ENCODE measurements around the gene CCDC88C. TPM values are rescaled to one million over a fixed set of nuclear protein-coding genes. Genes with fewer than 3 reads are reported as not detected.

CCDC88C gene
- 17.3 TPM for polyA plus RNA-seq (2013, experiment 1 of 2)
- 19.0 TPM for polyA plus RNA-seq (2013, experiment 2 of 2)

- peak within 1 kb of the TSS; percentile 85 for H3K9ac ChIP-seq (ENCODE audit: low read depth, low read length)
- peak within 1 kb of the TSS; percentile 77 for H3K4me3 ChIP-seq (ENCODE audit: low read length)
- under 1% methylated on average over 103 of the region's 103 CpGs for WGBS
- no peaks in the 10 kb centered on the region for H3K27me3 ChIP-seq (ENCODE audit: insufficient read depth, low read length)
- H3K9me3 ChIP-seq (ENCODE audit: insufficient read depth, low read depth, low read length) = no peaks in the 10 kb centered on the region
- H3K27ac ChIP-seq (ENCODE audit: low read depth, low read length) = peak within 1 kb of the TSS; percentile 21; the same call in 1 of the 2 replicates
- peaks cover 11% of the 10 kb centered on the region; the same call in 1 of the 2 replicates for H3K36me3 ChIP-seq (ENCODE audit: insufficient read depth, low read length)
- H3K4me1 ChIP-seq (ENCODE audit: insufficient read depth, low read length) = peaks cover 29% of the 10 kb centered on the region
Measured at GRCh38 chr14:91417120-91417982, at the start of gene CCDC88C. Gene CCDC88C (minus strand): TSS chr14:91417820. CDS start chr14:91417690, 130 bp downstream.

GRCh38 chr14:91466192-91466591 lies 48.6 kb upstream of the CCDC88C start:
- Histone ChIP-seq H3K4me3 (ENCODE audit: low read length) (no peak overlapping the region), H3K27me3 (ENCODE audit: insufficient read depth, low read length) (no peaks in the 10 kb centered on the region), H3K9ac (ENCODE audit: low read depth, low read length) (no peak overlapping the region), H3K27ac (ENCODE audit: low read depth, low read length) (no peak overlapping the region), H3K4me1 (ENCODE audit: insufficient read depth, low read length) (no peaks in the 10 kb centered on the region), H3K36me3 (ENCODE audit: insufficient read depth, low read length) (peaks cover 97% of the 10 kb centered on the region), H3K9me3 (ENCODE audit: insufficient read depth, low read depth, low read length) (no peaks in the 10 kb centered on the region)
- WGBS = 95% methylated on average over 4 of the region's 4 CpGs

GRCh38 chr14:91464615-91465205 lies 47.1 kb upstream of the CCDC88C start:
- H3K9ac ChIP-seq (ENCODE audit: low read depth, low read length) = no peak overlapping the region
- WGBS = 61% methylated on average over 3 of the region's 3 CpGs
- H3K4me3 ChIP-seq (ENCODE audit: low read length) = no peak overlapping the region
- no peaks in the 10 kb centered on the region for H3K4me1 ChIP-seq (ENCODE audit: insufficient read depth, low read length)
- H3K36me3 ChIP-seq (ENCODE audit: insufficient read depth, low read length) = peaks cover 97% of the 10 kb centered on the region
- H3K9me3 ChIP-seq (ENCODE audit: insufficient read depth, low read depth, low read length) = no peaks in the 10 kb centered on the region
- no peak overlapping the region for H3K27ac ChIP-seq (ENCODE audit: low read depth, low read length)
- H3K27me3 ChIP-seq (ENCODE audit: insufficient read depth, low read length) = no peaks in the 10 kb centered on the region

- Histone ChIP-seq H3K27ac (ENCODE audit: low read depth, low read length) (no peak overlapping the region), H3K36me3 (ENCODE audit: insufficient read depth, low read length) (peaks cover 85% of the 10 kb centered on the region), H3K9me3 (ENCODE audit: insufficient read depth, low read depth, low read length) (no peaks in the 10 kb centered on the region), H3K27me3 (ENCODE audit: insufficient read depth, low read length) (no peaks in the 10 kb centered on the region), H3K4me1 (ENCODE audit: insufficient read depth, low read length) (no peaks in the 10 kb centered on the region; the same call in 1 of the 2 replicates), H3K4me3 (ENCODE audit: low read length) (no peak overlapping the region), H3K9ac (ENCODE audit: low read depth, low read length) (no peak overlapping the region)
- WGBS = 96% methylated on average over 3 of the region's 5 CpGs
Measured at GRCh38 chr14:91458612-91459011, 41.0 kb upstream of the CCDC88C start.

- no peak overlapping the region for H3K9ac ChIP-seq (ENCODE audit: low read depth, low read length)
- H3K27me3 ChIP-seq (ENCODE audit: insufficient read depth, low read length) = no peaks in the 10 kb centered on the region
- no peak overlapping the region for H3K27ac ChIP-seq (ENCODE audit: low read depth, low read length)
- peaks cover 63% of the 10 kb centered on the region for H3K36me3 ChIP-seq (ENCODE audit: insufficient read depth, low read length)
- H3K4me3 ChIP-seq (ENCODE audit: low read length) = no peak overlapping the region
- no peaks in the 10 kb centered on the region for H3K9me3 ChIP-seq (ENCODE audit: insufficient read depth, low read depth, low read length)
- WGBS = 90% methylated on average over 1 of the region's 1 CpG
- no peaks in the 10 kb centered on the region; the same call in 1 of the 2 replicates for H3K4me1 ChIP-seq (ENCODE audit: insufficient read depth, low read length)
Measured at GRCh38 chr14:91456283-91456682, 38.7 kb upstream of the CCDC88C start.

- Histone ChIP-seq H3K27me3 (ENCODE audit: insufficient read depth, low read length) (no peaks in the 10 kb centered on the region), H3K27ac (ENCODE audit: low read depth, low read length) (no peak overlapping the region), H3K4me1 (ENCODE audit: insufficient read depth, low read length) (no peaks in the 10 kb centered on the region; the same call in 1 of the 2 replicates), H3K4me3 (ENCODE audit: low read length) (no peak overlapping the region), H3K9me3 (ENCODE audit: insufficient read depth, low read depth, low read length) (no peaks in the 10 kb centered on the region), H3K9ac (ENCODE audit: low read depth, low read length) (no peak overlapping the region), H3K36me3 (ENCODE audit: insufficient read depth, low read length) (peaks cover 46% of the 10 kb centered on the region)
- 96% methylated on average over 3 of the region's 3 CpGs for WGBS
Measured at GRCh38 chr14:91454580-91454979, 37.0 kb upstream of the CCDC88C start.

- Histone ChIP-seq H3K27ac (ENCODE audit: low read depth, low read length) (no peak overlapping the region), H3K4me3 (ENCODE audit: low read length) (no peak overlapping the region), H3K4me1 (ENCODE audit: insufficient read depth, low read length) (no peaks in the 10 kb centered on the region; the same call in 1 of the 2 replicates), H3K36me3 (ENCODE audit: insufficient read depth, low read length) (peaks cover 41% of the 10 kb centered on the region), H3K9me3 (ENCODE audit: insufficient read depth, low read depth, low read length) (no peaks in the 10 kb centered on the region), H3K9ac (ENCODE audit: low read depth, low read length) (no peak overlapping the region), H3K27me3 (ENCODE audit: insufficient read depth, low read length) (no peaks in the 10 kb centered on the region)
Measured at GRCh38 chr14:91454155-91454554, 36.5 kb upstream of the CCDC88C start.

- 84% methylated on average over 5 of the region's 5 CpGs for WGBS
- Histone ChIP-seq H3K27me3 (ENCODE audit: insufficient read depth, low read length) (no peaks in the 10 kb centered on the region), H3K36me3 (ENCODE audit: insufficient read depth, low read length) (peaks cover 37% of the 10 kb centered on the region), H3K4me3 (ENCODE audit: low read length) (no peak overlapping the region), H3K4me1 (ENCODE audit: insufficient read depth, low read length) (no peaks in the 10 kb centered on the region; the same call in 1 of the 2 replicates), H3K9me3 (ENCODE audit: insufficient read depth, low read depth, low read length) (no peaks in the 10 kb centered on the region), H3K9ac (ENCODE audit: low read depth, low read length) (no peak overlapping the region), H3K27ac (ENCODE audit: low read depth, low read length) (no peak overlapping the region)
Measured at GRCh38 chr14:91453744-91454143, 36.1 kb upstream of the CCDC88C start.

- Histone ChIP-seq H3K9me3 (ENCODE audit: insufficient read depth, low read depth, low read length) (peaks cover 5% of the 10 kb centered on the region; the same call in 1 of the 2 replicates), H3K9ac (ENCODE audit: low read depth, low read length) (no peak overlapping the region), H3K36me3 (ENCODE audit: insufficient read depth, low read length) (no peaks in the 10 kb centered on the region), H3K4me3 (ENCODE audit: low read length) (no peak overlapping the region), H3K27ac (ENCODE audit: low read depth, low read length) (no peak overlapping the region), H3K27me3 (ENCODE audit: insufficient read depth, low read length) (no peaks in the 10 kb centered on the region), H3K4me1 (ENCODE audit: insufficient read depth, low read length) (no peaks in the 10 kb centered on the region)
- WGBS = 91% methylated on average over 6 of the region's 6 CpGs
Measured at GRCh38 chr14:91444335-91445020, 26.9 kb upstream of the CCDC88C start.

- 95% methylated on average over 1 of the region's 1 CpG for WGBS
- Histone ChIP-seq H3K4me1 (ENCODE audit: insufficient read depth, low read length) (no peaks in the 10 kb centered on the region), H3K27me3 (ENCODE audit: insufficient read depth, low read length) (no peaks in the 10 kb centered on the region), H3K27ac (ENCODE audit: low read depth, low read length) (no peak overlapping the region), H3K9me3 (ENCODE audit: insufficient read depth, low read depth, low read length) (peaks cover 29% of the 10 kb centered on the region), H3K4me3 (ENCODE audit: low read length) (no peak overlapping the region), H3K36me3 (ENCODE audit: insufficient read depth, low read length) (no peaks in the 10 kb centered on the region), H3K9ac (ENCODE audit: low read depth, low read length) (no peak overlapping the region)
Measured at GRCh38 chr14:91439345-91439744, 21.7 kb upstream of the CCDC88C start.

- no peak overlapping the region for H3K4me3 ChIP-seq (ENCODE audit: low read length)
- H3K9ac ChIP-seq (ENCODE audit: low read depth, low read length) = no peak overlapping the region
- peaks cover 29% of the 10 kb centered on the region for H3K9me3 ChIP-seq (ENCODE audit: insufficient read depth, low read depth, low read length)
- no peaks in the 10 kb centered on the region for H3K4me1 ChIP-seq (ENCODE audit: insufficient read depth, low read length)
- H3K27ac ChIP-seq (ENCODE audit: low read depth, low read length) = no peak overlapping the region
- no peaks in the 10 kb centered on the region for H3K36me3 ChIP-seq (ENCODE audit: insufficient read depth, low read length)
- H3K27me3 ChIP-seq (ENCODE audit: insufficient read depth, low read length) = no peaks in the 10 kb centered on the region
Measured at GRCh38 chr14:91438845-91439244, 21.2 kb upstream of the CCDC88C start.

Data from HUES64 (cell line).